GM23338 (cell line): ENCODE data around the gene PRXL2C.

Source experiments
- CREB1 ChIP-seq: fragments of 250-450 bp; sonication (Bioruptor Pico); IDR thresholded peaks from 2 replicates; pipeline ENCODE4 v1.5.0; 2020; ENCODE audit warnings: low read depth, mild to moderate bottlenecking, moderate library complexity
- EZH2 ChIP-seq: fragments of 200-600 bp; sonication (generic); IDR thresholded peaks from one replicate; pipeline ENCODE4 v1.8.0; 2017; ENCODE audit warnings: antibody characterized with exemption, mild to moderate bottlenecking, low read depth; ENCODE audit not compliant: unreplicated experiment
- EZH2phosphoT487 ChIP-seq: fragments of 200-600 bp; sonication (generic); IDR thresholded peaks from one replicate; pipeline ENCODE4 v1.8.1; 2018; ENCODE audit warnings: antibody characterized with exemption; ENCODE audit not compliant: unreplicated experiment
- POLR2AphosphoS5 ChIP-seq: IDR thresholded peaks from 2 replicates; pipeline ENCODE4 v1.6.1; 2016; ENCODE audit warnings: antibody characterized with exemption, low read depth
- TF ChIP-seq, protein P1 (sequence below), 2 experiments: fragments of 200-600 bp in 1 of 2; sonication (generic) in 1 of 2; conservative IDR thresholded peaks; 2 replicates each; pipeline versions ENCODE4 v1.5.1 to v1.6.1; 2016 to 2017; ENCODE audit warnings: antibody characterized with exemption in 2 of 2, low read depth in 2 of 2, mild to moderate bottlenecking in 2 of 2, moderate library complexity in 1 of 2
- TF ChIP-seq, protein P2 (sequence below): IDR thresholded peaks from one replicate; pipeline ENCODE4 v1.6.1; 2018; ENCODE audit warnings: antibody characterized with exemption; ENCODE audit not compliant: unreplicated experiment

DNA sequence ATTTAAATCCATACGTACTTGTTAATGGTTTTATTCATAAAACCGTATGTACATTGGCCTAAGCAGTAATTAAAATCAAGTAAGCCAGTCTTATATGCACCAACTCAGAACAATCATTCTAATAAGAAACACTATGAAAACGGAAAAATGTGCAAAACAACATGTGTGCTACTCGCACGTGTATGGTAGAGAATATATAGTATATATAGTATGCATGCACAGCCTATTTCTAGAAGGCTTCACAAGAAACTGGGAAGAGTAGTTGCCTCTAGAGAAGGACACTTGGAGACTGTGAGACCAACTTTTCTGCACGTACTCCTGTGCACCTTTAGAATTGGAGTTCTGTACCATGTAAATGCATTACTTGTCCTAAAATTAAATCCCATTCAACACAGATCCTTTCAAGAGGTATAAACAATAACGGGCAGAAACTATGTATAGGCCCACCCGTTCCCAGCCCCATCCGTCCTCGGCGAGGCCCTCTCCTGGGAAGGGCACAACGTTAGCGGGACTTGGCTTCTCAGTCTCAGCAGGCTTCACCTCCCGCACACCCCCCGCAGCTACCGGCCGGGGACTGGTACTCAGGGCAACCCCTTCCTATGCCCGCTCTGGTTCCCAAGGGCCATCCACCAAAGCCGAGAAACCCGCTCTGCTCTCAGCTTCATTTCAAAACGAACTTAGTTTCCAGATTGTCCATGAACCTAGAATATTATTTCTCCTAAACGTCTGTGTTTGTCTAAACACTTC is 37.5 kb downstream of the PRXL2C start:
- TF ChIP-seq, protein P1, sequence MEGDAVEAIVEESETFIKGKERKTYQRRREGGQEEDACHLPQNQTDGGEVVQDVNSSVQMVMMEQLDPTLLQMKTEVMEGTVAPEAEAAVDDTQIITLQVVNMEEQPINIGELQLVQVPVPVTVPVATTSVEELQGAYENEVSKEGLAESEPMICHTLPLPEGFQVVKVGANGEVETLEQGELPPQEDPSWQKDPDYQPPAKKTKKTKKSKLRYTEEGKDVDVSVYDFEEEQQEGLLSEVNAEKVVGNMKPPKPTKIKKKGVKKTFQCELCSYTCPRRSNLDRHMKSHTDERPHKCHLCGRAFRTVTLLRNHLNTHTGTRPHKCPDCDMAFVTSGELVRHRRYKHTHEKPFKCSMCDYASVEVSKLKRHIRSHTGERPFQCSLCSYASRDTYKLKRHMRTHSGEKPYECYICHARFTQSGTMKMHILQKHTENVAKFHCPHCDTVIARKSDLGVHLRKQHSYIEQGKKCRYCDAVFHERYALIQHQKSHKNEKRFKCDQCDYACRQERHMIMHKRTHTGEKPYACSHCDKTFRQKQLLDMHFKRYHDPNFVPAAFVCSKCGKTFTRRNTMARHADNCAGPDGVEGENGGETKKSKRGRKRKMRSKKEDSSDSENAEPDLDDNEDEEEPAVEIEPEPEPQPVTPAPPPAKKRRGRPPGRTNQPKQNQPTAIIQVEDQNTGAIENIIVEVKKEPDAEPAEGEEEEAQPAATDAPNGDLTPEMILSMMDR (conservative IDR thresholded peaks at IDR 0.05; ENCODE audit: low read depth in 2 of 2): no peak
- TF ChIP-seq EZH2phosphoT487 (no peak), POLR2AphosphoS5 (no peak), CREB1 (CRISPR knock-in tag) (no peak), EZH2 (no peak)
- TF ChIP-seq, protein P2, sequence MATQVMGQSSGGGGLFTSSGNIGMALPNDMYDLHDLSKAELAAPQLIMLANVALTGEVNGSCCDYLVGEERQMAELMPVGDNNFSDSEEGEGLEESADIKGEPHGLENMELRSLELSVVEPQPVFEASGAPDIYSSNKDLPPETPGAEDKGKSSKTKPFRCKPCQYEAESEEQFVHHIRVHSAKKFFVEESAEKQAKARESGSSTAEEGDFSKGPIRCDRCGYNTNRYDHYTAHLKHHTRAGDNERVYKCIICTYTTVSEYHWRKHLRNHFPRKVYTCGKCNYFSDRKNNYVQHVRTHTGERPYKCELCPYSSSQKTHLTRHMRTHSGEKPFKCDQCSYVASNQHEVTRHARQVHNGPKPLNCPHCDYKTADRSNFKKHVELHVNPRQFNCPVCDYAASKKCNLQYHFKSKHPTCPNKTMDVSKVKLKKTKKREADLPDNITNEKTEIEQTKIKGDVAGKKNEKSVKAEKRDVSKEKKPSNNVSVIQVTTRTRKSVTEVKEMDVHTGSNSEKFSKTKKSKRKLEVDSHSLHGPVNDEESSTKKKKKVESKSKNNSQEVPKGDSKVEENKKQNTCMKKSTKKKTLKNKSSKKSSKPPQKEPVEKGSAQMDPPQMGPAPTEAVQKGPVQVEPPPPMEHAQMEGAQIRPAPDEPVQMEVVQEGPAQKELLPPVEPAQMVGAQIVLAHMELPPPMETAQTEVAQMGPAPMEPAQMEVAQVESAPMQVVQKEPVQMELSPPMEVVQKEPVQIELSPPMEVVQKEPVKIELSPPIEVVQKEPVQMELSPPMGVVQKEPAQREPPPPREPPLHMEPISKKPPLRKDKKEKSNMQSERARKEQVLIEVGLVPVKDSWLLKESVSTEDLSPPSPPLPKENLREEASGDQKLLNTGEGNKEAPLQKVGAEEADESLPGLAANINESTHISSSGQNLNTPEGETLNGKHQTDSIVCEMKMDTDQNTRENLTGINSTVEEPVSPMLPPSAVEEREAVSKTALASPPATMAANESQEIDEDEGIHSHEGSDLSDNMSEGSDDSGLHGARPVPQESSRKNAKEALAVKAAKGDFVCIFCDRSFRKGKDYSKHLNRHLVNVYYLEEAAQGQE: no peak
